Spleen (tissue), 11 donors: ENCODE data around the gene PMPCA. TPM values are rescaled to one million over a fixed set of nuclear protein-coding genes. Genes with fewer than 3 reads are reported as not detected.

Experiments used
- DNase-seq: peaks from one replicate; pipeline ENCODE4 v3.0.0-alpha.2; 2020
- H3K27ac ChIP-seq, 8 donors: fragments of 200-600 bp; sonication (generic) in 7 of 8; 1 replicate in 4 of 8; 2 replicates in 4 of 8; pipeline versions ENCODE4 v1.5.0 to v1.8.0; 2016 to 2021; ENCODE audit warnings: inconsistent platforms in 4 of 8, mild to moderate bottlenecking in 4 of 8, moderate library complexity in 1 of 8
- H3K27me3 ChIP-seq, 7 donors: fragments of 200-600 bp; sonication (generic) in 6 of 7; replicated peaks in 1 of 7; 1 replicate in 4 of 7; 2 replicates in 3 of 7; pipeline versions ENCODE4 v1.5.0 to v1.8.0; 2016 to 2021; ENCODE audit warnings: inconsistent platforms in 3 of 7, mild to moderate bottlenecking in 1 of 7
- H3K36me3 ChIP-seq, 6 donors: fragments of 200-600 bp; sonication (generic) in 5 of 6; 1 replicate in 4 of 6; 2 replicates in 2 of 6; pipeline versions ENCODE4 v1.5.0 to v1.8.0; 2016 to 2021; ENCODE audit warnings: inconsistent platforms in 2 of 6
- H3K4me1 ChIP-seq, 6 donors: fragments of 200-600 bp; sonication (generic) in 5 of 6; 1 replicate in 3 of 6; 2 replicates in 3 of 6; pipeline versions ENCODE4 v1.5.0 to v1.8.0; 2016 to 2021; ENCODE audit warnings: inconsistent platforms in 3 of 6
- H3K4me3 ChIP-seq, 8 donors: fragments of 200-600 bp; sonication (generic) in 7 of 8; 1 replicate in 4 of 8; 2 replicates in 4 of 8; pipeline versions ENCODE4 v1.5.0 to v1.8.0; 2016 to 2021; ENCODE audit warnings: inconsistent platforms in 4 of 8, mild to moderate bottlenecking in 4 of 8, moderate library complexity in 2 of 8
- H3K9me3 ChIP-seq, 8 donors: fragments of 200-600 bp; sonication (generic) in 7 of 8; 1 replicate in 4 of 8; 2 replicates in 4 of 8; pipeline versions ENCODE4 v1.5.0 to v1.8.0; 2016 to 2021; ENCODE audit warnings: inconsistent platforms in 4 of 8
- POLR2A ChIP-seq, 3 donors: fragments of 450-650 bp; IDR thresholded peaks; one replicate each; pipeline ENCODE4 v1.5.1; 2017; ENCODE audit warnings: antibody characterized with exemption in 3 of 3, mild to moderate bottlenecking in 1 of 3
- POLR2AphosphoS5 ChIP-seq, 3 donors: sonication (generic); formaldehyde crosslinking; IDR thresholded peaks; one replicate each; pipeline ENCODE4 v1.5.1; 2017; ENCODE audit warnings: antibody characterized with exemption in 3 of 3
- WGBS, 5 donors: extraction: QIAGEN DNeasy Blood & Tissue Kit in 3 of 5; methylation state at CpG; one replicate each; pipeline versions ENCODE4 v1.1.5 to v1.1.7; 2013 to 2018; 5-methylcytosine and 5-hydroxymethylcytosine counted together
- intact Hi-C: fragments of 100-400 bp; cut with DNase I; formaldehyde crosslinking; loops from one replicate; pipeline ENCODE4 v1.15.0; 2023; ENCODE audit warnings: low total_unique reads
- polyA plus RNA-seq, 3 donors: library from polyadenylated mRNA; stranded (reverse); fragments of 200-250 nt; gene quantifications; one replicate each; pipeline ENCODE4 v1.2.1, GENCODE V29; 2013
- total RNA-seq, 7 donors: library from RNA; depleted of rRNA in 3 of 7; stranded (reverse); fragments of >200 nt in 3 of 7; fragmentation: NEBNext Ultra II Directional in 4 of 7; extraction: Animal tissue kit (Norgen Biotek cat#: 25700) in 4 of 7; gene quantifications; one replicate each; pipeline versions ENCODE4 v1.1.0 to v1.2.1, GENCODE V29; 2016 to 2021
- TF ChIP-seq, protein P1 (sequence below), 11 experiments: fragments of 200-600 bp in 7 of 11; fragments of 450-650 bp in 4 of 11; sonication (generic) in 4 of 11; IDR thresholded peaks in 8 of 11; conservative IDR thresholded peaks in 3 of 11; 1 replicate in 7 of 11; 2 replicates in 4 of 11; pipeline versions ENCODE4 v1.4.0 to v1.8.0; 2016 to 2021; ENCODE audit warnings: antibody characterized with exemption in 11 of 11, inconsistent platforms in 4 of 11, mild to moderate bottlenecking in 1 of 11
- donor health status: healthy with polysubstance abuse.
- donor health status: DM: no; HTN: no; CAD: no; lungs with moderate emphysema.
- donor health status: DM: no; HTN: no; CAD: no.
- donor health status: Bipolar disorder and iron deficiency.
- donor health status: healthy.
- donor health status: DM: no; HTN: no; CAD: no.
- donor health status: DM: yes; HTN: yes; CAD: no.

Gene PMPCA
- total and polyA plus RNA-seq, 10 donors = 36.8 to 56.2 (median 47.1) TPM

DNA sequence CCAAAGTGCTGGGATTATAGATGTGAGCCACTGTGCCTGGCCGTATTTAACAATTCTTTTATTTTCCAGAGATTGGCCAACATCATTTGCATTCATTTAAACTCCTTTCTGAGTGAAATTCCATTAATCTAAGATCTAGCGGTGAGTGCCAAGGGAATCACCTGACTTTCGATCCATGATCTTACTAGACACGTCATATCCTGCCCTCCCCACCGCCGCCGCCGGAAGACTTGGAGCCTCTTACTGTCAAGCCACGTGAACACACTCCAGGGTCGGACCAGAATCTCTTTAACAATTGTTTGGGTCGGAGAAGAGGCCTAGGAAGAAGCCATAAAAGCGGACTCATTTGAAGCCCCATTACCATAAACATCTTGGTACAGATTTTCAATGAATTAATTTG lies 16.3 kb downstream of the PMPCA start:
- intact Hi-C loops = no loop called here
- H3K27me3 ChIP-seq = no peaks in the 10 kb centered on the region
- TF ChIP-seq, protein P1, sequence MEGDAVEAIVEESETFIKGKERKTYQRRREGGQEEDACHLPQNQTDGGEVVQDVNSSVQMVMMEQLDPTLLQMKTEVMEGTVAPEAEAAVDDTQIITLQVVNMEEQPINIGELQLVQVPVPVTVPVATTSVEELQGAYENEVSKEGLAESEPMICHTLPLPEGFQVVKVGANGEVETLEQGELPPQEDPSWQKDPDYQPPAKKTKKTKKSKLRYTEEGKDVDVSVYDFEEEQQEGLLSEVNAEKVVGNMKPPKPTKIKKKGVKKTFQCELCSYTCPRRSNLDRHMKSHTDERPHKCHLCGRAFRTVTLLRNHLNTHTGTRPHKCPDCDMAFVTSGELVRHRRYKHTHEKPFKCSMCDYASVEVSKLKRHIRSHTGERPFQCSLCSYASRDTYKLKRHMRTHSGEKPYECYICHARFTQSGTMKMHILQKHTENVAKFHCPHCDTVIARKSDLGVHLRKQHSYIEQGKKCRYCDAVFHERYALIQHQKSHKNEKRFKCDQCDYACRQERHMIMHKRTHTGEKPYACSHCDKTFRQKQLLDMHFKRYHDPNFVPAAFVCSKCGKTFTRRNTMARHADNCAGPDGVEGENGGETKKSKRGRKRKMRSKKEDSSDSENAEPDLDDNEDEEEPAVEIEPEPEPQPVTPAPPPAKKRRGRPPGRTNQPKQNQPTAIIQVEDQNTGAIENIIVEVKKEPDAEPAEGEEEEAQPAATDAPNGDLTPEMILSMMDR (IDR thresholded peaks at IDR 0.05 in 8 of 11, conservative IDR thresholded peaks at IDR 0.05 in 3 of 11) = no peak
- no peak for TF ChIP-seq POLR2A (IDR thresholded peaks at IDR 0.05)
- no peak for TF ChIP-seq POLR2AphosphoS5 (IDR thresholded peaks at IDR 0.05)
- peaks cover 0 to 88% (median 56%) of the 10 kb centered on the region in 6 donors for H3K36me3 ChIP-seq
- WGBS, 5 donors = 80 to 94% (median 91%) methylated on average over 12 of the region's 12 CpGs
- H3K27ac ChIP-seq = no peak overlapping the region
- H3K9me3 ChIP-seq = no peaks in the 10 kb centered on the region
- H3K4me1 ChIP-seq = peaks cover 0 to 16% (median 5%) of the 10 kb centered on the region in 6 donors
- H3K4me3 ChIP-seq = no peak overlapping the region
- no peak for DNase-seq

DNA sequence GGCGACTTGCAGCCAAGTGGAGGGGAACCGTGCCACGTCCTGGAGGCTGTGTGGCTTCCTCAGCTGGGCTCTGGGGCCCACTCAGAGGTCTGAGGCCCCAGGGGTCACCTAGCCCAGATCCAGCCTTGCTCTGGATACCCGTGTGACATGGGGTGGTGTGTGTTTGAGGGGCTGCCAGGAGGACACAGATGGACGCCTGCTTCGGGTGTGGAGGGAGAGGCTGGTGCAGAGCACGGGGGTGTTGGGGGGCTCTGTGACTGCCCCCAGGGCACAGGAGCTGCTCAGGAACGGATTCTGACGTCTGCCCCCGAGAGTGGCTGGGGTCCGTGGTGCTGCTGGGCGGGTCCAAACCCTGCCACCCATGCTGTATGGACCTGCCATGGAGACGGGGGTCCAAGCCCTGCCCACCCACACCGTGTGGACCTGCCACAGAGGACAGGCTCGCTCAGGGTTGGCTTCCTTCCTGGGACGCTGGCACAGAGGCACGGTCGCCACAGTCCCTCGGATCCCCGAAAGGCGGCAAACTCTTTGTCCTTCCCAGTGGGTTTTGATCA lies 18.7 kb downstream of the PMPCA start:
- Histone ChIP-seq H3K4me1 (peaks cover 0 to 16% (median 5%) of the 10 kb centered on the region in 6 donors), H3K36me3 (peaks cover 0 to 88% (median 45%) of the 10 kb centered on the region in 6 donors), H3K27ac (peak overlapping the region in 5 of 8 donors; percentile 61 to 72 (median 67)), H3K4me3 (no peak overlapping the region), H3K27me3 (no peaks in the 10 kb centered on the region), H3K9me3 (no peaks in the 10 kb centered on the region)
- TF ChIP-seq, protein P1 (IDR thresholded peaks at IDR 0.05 in 8 of 11, conservative IDR thresholded peaks at IDR 0.05 in 3 of 11) = no peak
- TF ChIP-seq POLR2A (IDR thresholded peaks at IDR 0.05) (no peak), POLR2AphosphoS5 (IDR thresholded peaks at IDR 0.05) (peak in 2 of 3 donors; percentile 30 to 46)
- intact Hi-C loops = no loop called here
- WGBS, 5 donors = 83 to 94% (median 88%) methylated on average over 19 to 21 of the region's 21 CpGs
- no peak for DNase-seq

DNA sequence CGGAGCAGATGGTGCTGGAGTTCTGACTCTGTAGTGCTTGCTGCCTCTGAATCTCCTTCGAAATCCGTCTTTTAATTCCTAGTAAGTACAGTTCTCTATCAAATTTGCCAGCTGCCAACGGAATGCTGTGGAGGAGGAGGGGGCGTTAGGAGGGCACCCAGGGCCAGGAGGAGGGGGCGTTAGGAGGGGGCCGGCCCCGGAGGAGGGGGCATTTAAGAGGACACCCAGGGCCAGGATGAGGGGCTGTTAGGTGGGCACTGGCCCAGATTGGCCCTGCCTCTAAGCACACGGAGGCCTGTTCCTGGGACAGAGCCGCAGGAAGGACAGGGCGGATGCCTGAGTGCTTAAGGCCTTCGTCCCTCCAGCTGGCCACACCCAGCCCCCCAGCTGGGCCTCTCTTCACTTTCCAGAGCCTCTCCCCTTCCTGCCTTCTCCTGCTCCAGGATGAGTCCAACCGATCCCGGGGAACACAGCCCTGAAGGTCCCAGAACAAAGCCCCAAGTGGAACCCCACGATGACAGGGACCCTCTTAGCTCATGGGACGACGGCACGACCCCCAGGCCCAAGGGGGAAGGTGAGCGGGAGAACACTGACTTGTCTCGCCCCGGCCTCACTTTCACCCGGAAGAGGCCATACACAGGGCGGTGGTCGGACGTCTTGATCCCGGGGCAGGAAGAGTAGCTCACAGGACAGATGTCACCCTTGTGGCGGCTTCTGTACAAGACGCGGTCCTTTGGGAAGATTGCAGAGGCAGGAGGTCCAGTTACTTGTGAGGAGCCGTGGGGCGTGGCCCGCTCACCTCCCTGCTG lies 19.4 kb downstream of the PMPCA start:
- 74 to 86% (median 80%) methylated on average over 22 to 32 of the region's 32 CpGs for WGBS, 5 donors
- peak; percentile 73 for DNase-seq
- Histone ChIP-seq H3K27me3 (no peaks in the 10 kb centered on the region), H3K27ac (peak overlapping the region in 6 of 8 donors; percentile 38 to 72 (median 64)), H3K4me1 (peaks cover 0 to 16% (median 5%) of the 10 kb centered on the region in 6 donors), H3K9me3 (no peaks in the 10 kb centered on the region), H3K4me3 (no peak overlapping the region), H3K36me3 (peaks cover 0 to 88% (median 39%) of the 10 kb centered on the region in 6 donors)
- TF ChIP-seq, protein P1 (IDR thresholded peaks at IDR 0.05 in 8 of 11, conservative IDR thresholded peaks at IDR 0.05 in 3 of 11) = no peak
- TF ChIP-seq POLR2AphosphoS5 (IDR thresholded peaks at IDR 0.05) (peak in 1 of 3 donors; percentile 42), POLR2A (IDR thresholded peaks at IDR 0.05) (no peak)
- intact Hi-C loops = no loop called here
